OCI-M2 (cell line): ENCODE measurements around the gene ESYT1.

Source experiments
- DNase-seq: peaks from one replicate; lab custom pipeline; 2025; ENCODE audit not compliant: unreplicated experiment; lab: John Stamatoyannopoulos, UW

ESYT1 gene

DNA sequence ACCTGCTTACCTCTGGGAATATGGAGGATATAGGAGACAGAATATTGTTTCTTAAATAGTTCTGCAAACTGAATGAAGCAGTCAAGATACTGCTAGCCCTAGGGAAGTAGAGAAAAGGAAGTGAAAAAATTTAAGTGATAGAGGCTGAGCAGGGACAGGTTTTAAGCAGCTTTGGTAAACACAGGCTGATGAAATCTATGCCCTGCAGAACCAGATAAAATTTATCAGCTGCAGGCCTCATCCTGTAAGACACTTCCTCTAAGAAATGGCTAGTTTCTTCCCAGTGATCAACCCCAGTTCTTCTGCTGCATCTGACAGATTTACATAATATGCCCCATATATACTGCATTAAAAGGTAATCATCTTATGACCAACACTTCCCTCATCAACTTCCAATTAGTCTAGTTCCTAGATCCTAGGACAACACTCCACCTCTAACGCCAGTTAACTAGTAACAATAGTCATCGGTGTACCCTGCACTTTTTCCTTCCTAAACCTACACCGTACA, 1.3 kb upstream of the ESYT1 start:
- DNase-seq = peak; percentile 64

DNA sequence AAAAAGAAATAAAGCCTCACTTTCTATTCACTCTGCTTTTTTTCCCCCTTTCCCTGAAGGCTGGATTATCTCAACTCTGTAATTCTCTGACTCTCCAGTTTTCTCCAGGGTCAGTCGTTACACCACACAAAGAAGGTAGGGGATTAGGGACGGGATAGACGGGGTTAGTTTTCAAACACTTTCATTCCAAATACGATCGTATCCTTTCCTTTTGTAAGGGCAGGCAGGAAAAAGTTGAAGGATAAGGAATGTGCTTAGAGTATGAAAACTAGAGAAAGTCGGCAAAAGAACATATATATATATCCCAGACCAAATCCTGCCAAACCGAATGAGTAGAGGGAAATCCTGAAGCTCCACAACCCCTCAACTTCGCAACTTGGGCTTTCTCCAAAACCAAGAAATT, 581 bp upstream of the ESYT1 start:
- no peak for DNase-seq

DNA sequence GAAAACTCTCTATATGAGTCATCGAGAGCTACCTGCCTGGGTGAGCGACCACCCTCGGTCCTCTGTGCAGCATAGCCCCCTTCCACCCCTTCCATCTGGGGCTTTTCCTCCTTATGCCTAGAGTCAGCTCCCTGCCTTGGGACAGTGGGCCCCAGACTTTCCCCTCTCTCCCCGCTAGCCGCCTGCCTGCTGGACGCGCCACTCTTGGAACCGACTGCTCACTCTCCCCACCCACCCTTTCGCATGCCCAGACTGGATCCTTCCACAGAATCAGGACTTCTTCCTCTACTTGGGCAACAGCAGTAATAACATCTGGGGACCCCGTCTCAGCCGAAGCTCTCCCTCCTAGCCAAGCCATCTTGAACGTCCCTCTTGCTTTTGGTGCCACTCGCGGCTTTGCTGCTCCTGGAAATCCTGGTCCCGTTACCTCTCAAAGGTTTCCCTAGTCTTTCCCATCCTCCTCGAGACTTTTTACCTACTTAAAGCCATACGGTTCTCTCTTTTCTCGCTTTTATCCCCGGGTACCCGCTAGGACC, 671 bp downstream of the ESYT1 start:
- no peak for DNase-seq

DNA sequence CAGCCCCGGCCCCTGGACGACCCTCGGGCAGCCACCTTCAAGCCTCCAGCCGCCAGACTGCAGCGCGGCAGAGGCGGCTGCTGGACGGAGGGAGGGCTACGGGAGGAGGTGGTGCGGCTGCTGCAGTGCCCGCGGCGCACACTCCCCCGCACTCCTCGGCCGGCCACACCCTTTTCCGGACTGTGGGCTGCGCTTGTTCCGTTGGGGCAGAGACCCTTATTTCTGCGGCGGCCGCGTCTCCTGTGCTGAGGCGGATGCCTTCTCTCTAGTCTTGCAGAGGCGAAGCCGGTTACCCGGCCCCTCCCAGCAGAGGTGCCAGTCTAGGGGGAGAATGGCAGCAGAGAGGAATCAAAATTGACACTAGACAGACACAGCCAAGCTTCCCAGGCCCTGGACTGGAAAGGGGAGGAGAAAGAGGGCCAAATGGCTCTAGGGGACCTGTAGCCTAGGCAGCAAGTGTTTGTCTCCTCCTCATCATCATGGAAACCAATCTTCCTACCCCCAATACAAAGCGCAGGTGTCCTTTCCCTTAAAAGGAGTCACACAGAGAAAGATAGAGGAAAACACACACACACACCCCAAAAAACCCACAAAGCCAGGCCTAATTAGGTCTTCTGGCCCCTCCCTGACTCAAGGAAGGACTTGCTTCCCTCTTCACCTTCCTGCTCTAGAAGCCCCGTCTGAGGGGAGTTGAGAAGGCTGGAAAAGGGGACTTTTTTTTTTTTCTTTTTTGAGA, 1.3 kb downstream of the ESYT1 start:
- no peak for DNase-seq

DNA sequence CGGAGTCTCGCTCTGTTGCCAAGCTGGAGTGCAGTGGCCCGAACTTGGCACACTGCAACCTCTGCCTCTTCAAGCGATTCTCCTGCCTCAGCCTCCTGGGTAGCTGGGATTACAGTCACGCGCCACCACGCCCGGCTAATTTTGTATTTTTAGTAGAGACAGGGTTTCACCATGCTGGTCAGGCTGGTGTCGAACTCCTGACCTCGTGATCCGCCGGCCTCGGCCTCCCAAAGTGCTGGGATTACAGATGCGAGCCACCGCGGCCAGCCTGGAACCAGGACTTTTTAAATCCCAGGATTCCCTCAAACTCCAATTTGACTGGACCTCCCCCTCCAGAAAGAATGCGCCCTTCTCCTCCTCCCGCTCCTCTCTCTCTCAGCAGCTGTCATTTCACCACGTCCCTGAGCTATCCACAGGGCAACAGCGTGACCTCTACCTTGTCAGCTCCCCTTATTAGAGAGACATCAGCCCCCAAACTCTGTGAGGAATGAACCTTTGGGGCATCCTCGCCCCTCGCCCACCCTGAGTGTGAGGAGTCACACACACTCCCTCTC, 2.0 kb downstream of the ESYT1 start:
- no peak for DNase-seq

DNA sequence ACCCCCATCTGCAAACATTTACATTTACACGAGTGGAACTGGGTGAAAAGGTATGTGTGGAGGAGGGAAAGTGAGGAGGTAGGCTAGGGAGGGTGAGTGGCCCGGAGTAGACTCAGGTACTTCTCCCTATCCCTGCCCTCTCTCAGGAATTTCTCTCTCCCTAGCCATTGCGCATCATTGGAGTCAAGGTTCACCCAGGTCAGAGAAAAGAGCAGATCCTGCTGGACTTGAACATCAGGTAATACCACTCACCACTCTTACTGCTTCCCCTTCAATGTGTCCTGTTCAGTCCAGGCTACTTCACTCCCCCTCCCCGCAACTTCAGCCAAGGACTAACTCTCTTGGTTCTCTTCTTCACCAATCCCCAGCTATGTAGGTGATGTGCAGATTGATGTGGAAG, 2.8 kb downstream of the ESYT1 start:
- DNase-seq = no peak

DNA sequence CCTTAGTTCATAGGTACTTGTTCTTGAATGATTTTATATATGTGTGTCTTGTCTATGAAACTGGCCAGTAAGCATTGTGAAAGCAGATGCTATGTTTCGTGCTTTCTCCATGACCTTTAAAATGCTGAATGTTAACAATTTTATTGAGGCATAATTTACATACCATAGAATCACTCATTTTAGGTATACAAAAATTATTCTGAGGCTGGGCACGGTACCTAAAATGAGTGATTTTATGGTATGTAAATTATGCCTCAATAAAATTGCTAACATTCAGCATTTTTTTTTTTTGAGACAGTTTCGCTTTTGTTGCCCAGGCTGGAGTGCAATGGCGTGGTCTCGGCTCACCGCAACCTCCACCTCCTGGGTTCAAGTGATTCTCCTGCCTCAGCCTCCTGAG, 6.8 kb downstream of the ESYT1 start:
- DNase-seq = no peak

DNA sequence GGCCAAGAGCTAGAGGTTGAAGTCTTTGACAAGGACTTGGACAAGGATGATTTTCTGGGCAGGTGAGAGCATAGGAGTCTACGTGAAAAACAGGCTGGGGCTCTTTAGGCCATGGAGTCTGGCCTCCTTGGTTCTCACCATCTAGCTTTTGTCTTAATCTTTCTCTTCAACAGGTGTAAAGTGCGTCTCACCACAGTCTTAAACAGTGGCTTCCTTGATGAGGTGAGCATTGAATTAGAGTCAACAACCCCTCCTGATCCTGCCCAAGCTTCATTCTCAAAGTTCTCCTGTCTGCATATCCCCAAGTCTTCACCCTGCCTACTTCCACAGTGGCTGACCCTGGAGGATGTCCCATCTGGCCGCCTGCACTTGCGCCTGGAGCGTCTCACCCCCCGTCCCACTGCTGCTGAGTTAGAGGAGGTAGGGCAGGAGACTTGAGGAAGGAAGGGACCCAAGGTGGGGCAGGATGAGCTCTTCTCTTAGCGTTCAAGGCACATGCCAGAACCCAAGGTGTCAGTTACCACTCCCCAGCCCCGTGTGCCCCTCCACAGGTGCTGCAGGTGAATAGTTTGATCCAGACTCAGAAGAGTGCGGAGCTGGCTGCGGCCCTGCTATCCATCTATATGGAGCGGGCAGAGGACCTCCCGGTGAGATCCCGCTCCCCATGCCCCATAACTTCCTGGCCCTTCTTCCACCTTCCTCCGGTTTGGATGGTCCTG, 9.9 kb downstream of the ESYT1 start:
- no peak for DNase-seq

DNA sequence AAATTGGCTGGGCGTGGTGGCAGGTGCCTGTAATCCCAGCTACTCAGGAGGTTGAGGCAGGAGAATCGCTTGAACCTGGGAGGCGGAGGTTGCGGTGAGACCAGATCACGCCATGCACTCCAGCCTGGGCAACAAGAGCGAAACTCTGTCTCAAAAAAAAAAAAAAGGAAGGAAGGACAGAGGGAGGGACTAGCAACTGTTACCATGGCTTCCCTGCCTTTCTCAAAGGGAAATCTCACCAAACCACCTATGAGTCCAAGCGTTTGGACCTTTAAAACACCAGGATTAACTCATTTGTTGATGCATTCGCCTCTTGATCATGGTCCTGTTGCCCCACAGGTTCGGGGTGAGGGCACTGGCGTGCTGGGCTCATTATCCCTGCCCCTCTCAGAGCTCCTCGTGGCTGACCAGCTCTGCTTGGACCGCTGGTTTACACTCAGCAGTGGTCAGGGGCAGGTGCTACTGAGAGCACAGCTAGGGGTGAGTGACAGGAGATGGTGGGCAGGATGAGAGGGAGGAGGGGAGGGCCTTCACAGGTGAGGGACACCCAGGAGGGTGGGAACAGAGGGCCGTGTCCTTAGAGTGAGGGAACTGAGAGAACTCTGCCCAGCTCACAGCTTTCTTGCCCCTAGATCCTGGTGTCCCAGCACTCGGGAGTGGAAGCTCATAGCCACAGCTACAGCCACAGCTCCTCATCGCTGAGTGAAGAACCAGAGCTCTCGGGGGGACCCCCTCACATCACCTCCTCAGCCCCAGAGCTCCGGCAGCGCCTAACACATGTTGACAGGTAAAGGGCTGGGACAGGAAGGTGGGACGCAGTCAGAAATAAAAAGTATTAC, 14.1 kb downstream of the ESYT1 start:
- no peak for DNase-seq

DNA sequence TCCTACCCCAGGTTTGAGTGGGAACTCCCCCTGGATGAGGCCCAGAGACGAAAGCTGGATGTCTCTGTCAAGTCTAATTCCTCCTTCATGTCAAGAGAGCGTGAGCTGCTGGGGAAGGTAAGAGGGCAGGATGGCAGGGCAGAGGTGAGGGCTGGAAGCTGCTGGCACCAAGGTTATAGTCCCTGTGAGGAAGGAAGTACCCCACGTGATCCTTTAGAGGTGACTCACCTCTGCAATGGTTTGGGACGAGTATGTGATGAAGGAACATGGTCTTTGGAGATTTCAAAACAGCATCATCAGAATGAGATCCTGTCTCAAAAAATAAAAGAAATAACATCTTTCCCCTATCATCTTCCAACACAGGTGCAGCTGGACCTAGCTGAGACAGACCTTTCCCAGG, 15.2 kb downstream of the ESYT1 start:
- no peak for DNase-seq

DNA sequence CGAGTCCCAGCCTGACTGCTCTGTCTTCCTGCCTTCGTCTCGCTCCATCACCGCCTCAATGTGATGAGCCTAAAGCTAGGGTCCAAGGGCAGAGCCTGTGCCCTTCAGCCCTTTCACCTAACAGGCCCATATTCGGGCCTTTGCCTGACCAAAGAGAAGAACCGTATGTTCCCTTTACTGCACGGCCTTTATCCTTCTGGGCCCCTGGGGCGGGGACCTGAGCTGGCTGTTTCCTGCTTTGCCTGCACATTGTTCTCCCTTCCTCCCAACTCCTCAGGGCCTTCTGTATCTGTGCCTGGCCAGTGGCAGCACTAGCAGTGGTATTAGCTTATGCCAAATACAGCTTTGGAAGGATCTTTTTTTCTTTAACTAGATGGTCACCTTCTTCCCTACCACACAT, 15.8 kb downstream of the ESYT1 start:
- DNase-seq = no peak

DNA sequence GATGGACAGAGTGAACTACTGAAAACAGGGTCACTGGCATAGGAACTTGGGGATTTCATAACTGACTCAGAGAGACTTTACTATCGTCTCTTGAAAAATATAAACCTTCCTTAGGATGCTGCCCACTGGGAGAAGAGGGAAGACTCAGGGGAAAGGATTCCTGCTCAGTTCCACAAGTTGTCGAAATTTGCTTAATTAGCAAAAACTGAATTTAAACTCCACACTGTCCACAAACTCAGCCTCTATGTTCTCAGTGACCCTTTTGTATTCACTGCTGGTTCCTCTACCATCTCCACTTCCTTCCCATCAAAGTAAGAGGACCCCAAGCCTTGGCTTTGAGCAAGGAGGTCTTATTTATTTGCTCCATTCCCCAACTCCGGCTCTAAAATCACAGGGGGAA, 17.1 kb downstream of the ESYT1 start:
- no peak for DNase-seq

DNA sequence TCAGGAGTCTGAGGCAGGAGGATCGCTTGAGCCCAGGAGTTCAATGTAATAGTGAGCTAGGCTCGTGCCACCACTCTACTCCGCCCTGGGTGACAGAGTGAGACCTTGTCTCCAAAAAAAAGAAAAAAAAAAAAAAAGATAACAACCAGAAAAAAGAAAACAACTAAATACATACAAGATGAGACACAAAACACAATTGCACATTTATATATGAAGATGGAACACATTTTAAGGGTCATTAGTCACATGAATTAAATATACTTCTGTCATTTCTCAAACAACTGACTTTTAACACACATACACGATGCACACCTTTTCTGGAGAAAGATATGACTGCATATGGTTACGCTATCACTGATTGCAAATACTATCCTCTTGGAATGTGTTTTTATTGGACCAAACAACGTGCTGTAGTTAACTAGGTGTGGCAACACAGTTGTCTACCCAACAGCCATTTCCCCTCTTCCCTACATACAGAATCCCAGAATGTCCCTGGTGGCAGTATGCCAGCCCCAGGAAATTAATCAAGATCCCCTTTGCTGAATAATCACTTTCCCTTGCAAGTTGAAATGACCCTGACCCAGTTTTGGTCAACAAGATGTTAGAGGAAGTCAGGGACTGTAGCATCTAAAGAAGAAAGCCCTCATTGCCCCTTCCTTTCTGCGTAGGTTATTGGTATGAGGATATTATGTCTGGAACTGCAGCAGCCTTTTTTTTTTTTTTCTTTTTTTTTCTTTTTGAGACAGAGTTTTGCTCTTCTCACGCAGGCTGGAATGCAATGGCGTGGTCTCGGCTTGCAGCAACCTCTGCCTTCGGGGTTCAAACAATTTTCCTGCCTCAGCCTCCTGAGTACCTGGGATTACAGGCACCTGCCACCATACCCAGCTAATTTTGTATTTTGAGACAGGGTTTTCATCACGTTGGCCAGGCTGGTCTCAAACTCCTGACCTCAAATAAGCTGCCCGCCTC, 18.7 kb downstream of the ESYT1 start:
- DNase-seq = no peak

DNA sequence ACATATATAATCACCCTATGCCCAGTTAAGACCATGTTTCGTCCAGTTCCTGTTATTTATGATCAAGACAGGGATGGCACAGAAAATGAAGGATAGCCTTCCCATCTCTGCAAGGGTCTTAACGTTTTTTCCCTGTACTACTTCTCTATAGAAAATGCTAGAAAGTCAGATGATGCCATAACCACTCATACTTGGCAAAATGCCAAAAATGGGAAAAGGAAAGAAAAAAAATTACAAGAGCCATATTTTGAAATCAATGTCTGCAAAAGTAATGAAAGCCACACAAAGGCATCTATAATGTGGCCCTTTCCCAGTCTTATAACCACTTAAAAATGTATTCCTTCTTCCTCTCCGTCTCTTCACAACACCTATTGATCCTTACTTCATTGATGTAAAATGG, 22.5 kb downstream of the ESYT1 start:
- no peak for DNase-seq

DNA sequence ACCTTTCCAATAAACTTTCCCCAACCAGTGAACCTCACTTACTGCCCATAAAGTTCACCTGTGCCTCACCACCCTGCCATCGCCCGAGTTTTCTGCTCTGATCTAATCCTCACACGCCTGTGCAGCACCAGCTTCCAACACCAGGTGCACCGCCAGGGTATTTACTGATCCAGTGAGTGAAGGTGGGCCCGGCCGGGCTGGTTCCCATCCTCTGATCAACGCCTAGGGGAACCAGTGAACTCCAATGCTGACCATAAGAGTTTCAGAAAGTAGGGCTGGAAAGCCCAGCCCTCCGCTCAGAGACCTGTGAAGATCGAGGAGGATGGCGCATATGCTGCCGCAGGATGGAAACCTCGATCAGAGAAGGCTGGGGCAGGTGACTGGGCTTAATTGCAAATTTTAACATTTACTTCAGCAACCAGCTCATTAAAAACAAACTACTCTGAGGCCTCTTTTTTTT, 23.6 kb downstream of the ESYT1 start:
- DNase-seq = no peak

DNA sequence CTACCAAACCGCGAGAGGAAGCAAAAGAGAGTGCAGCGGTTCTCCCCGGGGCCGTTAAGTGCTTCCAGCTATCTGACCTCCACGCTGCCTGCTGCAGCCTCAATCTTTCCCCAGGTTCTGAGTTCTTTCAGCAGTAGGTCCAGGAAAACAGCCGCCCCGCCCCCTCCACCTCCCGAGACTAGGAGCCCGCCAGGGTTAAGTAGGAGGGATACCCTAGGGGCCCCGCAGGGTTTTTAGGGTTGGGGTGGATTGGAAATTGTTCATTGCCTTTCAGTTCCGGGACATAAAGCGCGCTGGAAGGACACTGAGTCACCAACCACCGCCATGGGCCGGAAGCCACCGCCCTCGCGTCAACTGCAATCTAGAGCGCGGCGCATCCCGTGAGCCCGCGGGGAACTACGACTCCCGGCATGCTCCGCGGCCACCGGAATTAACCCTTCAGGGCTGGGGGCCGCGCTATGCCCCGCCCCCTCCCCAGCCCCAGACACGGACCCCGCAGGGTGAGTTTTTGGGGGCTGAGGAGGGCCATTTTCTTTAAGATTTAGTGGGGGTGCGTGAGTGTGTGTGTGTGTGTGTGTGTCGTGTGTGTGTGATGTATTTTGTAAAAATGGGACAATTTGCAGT, 24.2 kb downstream of the ESYT1 start, which contains the start of gene MYL6B:
Gene MYL6B (plus strand): TSS at position 456 of the 624 bp plus-strand sequence. CDS start 1,332 bp downstream, outside the sequence.
- DNase-seq = peak; percentile 76

DNA sequence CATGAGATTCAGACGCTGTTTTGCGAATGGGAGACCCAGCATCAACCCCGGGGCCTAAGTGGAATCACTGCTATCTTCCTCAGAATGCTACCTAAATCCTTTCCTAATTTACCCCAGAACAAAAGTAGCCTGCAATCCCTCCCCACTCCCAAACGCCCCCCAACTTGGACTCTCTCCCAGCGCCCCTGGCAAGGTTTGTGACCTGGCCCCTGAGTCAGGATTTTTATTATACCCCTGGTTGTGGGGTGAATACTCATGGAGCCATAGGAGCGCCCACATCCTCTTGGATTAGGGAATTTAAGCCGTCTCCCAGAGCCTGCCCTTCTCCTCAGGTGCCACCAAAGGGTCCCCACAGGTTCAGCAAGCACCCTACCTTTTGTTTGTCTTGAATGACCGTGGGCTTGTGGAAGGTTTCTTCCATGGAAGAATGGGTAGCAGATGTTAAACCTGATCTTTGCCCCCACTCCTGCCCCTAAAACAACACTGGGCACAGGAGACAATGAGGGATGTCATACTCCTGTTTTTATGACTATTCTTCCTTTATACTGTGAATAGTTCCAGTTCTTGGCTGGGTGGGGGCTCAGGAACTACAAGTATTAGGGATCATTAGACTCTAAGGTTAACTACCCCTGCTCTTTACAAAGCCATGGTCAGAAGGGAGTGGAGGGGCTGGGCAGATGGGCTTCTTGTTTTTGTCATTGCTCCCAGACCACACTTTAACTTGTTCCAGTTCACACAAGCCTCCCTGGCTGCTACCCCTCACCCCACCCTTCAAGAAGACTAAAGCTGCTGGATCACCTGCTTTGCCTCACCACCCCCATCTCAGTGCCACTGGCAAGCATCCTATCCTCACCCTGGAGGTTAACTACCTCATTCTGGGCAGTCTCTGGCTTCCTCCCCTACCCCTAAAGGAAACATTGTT, 24.9 kb downstream of the ESYT1 start:
- DNase-seq = no peak

DNA sequence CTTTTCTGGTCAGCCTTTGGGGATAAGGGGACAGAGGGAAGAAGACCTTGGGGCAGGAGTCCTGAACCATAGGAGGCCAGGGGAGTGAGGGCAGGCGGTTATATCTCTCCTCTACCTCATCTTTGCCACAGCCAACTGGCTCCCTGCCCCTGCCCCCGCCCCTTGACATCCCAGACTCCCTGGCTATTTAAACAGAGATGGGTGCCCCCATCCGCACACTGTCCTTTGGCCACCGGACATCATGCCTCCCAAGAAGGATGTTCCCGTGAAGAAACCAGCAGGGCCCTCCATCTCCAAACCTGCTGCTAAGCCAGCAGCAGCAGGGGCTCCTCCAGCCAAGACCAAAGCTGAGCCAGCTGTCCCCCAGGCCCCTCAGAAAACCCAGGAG, 25.6 kb downstream of the ESYT1 start:
- no peak for DNase-seq
